VCaP (cell line): Measurements from ENCODE around the gene HNF1B.

ENCODE experiments used
- H3K27ac ChIP-seq: fragments of 450-650 bp; 2 replicates; pipeline ENCODE4 v1.5.1; 2017
- CTCF ChIP-seq: fragments of 450-650 bp; conservative IDR thresholded peaks from 2 replicates; pipeline ENCODE4 v1.5.1; 2017; ENCODE audit warnings: mild to moderate bottlenecking, moderate library complexity

Gene HNF1B

DNA sequence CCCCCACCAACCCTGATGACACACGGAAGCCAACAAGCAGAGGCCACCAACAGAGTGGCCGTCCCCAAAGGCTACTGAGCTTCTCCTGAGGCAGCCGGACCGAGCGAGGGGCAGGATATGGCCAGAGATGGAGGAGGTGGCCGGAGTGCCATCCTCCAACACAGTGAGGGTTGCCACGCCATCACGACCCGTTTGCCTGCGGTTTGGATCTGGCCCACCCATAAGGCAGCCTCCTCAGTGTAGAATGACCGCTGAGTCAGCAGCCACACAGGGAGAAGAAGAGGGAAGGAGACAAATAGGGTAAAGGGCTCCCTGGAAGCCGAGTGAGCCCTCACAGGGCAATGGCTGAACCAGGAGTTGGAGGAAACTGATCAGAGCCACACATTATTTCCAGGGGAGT, 13.8 kb downstream of the HNF1B start:
- H3K27ac ChIP-seq: no peak overlapping the region
- TF ChIP-seq CTCF: no peak

- no peak overlapping the region for H3K27ac ChIP-seq
- no peak for TF ChIP-seq CTCF
Observed at GRCh38 chr17:37729905-37730304, 15.0 kb downstream of the HNF1B start.

DNA sequence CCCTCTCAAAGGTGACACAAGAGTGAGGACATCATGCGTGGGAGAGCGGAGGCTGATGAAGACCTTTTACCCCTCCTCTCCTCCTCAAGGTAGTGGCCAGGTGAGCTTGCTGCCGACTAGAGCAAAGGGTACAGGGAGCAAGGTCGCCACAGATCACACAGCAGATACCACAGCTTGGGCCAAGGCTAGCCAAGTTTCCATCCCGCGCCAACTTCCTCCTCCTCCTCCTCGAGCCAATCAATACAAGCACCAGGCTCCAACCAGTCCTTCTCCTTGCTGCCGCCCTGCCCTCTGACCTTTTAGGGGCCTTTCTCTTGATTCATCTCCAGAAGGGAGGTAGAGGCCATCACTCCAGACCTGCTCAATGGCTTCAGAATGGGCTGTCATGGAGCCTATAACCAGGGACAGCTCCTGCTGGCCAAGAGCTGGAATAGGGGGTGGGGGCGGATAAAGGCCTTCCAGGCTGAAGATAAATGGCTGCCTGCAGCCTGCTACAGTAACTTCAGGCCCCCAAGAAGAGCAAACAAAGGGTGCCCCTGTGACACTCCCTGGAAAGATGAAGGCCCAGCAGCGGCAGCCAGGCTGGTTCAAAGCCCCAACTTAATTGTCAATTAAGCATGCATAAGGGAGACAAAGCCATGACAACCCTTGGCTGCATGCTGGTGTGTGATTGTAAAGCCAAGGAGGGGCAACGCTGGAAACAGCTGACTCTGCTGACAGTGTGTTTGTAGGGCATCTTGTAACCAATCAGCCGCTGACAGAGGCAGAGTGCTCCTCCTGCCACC, 17.8 kb downstream of the HNF1B start:
- no peak overlapping the region for H3K27ac ChIP-seq
- TF ChIP-seq CTCF: no peak

GRCh38 chr17:37726248-37726647, 18.6 kb downstream of the HNF1B start:
- peak overlapping the region; percentile 46 for H3K27ac ChIP-seq
- no peak for TF ChIP-seq CTCF

DNA sequence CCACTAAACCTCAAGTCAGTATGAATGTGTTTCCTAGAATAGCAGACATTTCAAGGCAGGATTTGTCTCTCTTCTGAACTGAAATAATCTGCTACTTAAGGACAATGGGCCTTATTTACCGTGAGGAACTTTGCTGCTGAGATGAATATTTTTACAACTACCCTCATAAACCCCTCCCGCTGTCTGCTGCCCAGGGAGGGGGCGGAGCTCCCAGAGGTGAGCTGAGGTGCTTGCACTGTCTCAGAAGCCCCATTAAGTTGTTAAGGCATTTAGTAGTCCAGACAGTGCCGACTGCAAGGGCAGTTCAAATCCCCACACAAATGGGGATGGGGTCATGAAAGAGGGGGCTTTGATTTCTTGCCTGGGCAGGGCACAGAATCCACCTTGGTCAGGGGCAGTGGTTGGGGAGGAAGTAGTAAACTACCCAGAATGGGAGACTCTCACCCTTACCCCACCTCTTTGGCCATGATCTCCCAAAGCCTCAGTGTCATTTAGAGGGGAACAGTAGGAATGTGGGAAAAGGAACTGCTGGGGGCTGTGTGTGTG, 19.2 kb downstream of the HNF1B start:
- no peak for TF ChIP-seq CTCF

DNA sequence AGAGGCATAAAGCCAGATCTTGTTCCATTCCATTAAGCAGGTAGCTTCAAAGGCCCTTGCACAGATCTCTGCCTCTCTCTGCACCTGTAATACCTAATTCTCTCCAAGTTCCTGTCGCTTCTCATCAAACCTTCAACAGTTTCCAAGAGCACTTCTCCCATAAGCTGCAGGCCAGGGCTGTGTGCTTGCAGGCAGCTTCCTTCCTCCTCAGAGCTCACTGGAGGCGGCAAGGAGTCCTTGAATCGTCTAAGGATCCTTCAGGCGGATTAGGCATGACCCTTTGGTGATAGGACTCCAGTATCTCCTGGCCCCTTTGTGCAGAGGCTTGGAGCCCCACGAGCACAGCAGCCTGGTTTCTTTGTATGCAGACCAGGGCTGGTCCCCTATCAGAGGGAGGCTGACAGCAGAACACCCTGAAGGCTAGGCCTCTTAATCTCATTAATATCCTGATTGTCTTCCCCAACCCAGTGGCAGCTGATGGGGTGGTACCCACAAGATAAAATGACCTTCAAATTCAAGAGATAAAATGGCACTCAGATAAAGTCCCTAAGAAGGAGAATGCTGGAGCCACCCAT, 19.8 kb downstream of the HNF1B start:
- TF ChIP-seq CTCF: no peak

More for the DNA sequence above, 19.2 kb downstream of the HNF1B start:
- H3K27ac ChIP-seq: peak overlapping the region; percentile 46

DNA sequence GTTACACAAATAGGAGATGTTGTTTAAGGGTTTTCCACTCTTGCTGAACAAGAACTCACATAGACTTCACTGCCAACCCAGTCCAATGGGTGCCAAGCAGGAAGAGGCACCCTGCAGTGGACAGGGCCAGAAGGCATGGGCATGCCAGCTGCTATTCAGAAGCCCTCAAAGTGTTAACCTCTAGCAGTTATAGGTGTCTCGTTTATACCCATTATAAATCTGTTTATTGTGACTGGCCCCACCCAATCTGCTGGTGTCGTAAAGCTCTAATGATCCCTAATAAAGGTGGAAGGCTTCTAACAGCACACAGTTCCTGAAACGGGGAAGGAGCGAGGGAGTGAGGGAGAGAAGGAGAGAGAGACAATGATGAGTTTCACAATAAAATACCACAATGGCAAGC, 23.9 kb downstream of the HNF1B start:
- H3K27ac ChIP-seq: peak overlapping the region; percentile 20
- no peak for TF ChIP-seq CTCF

More for the DNA sequence above, 19.8 kb downstream of the HNF1B start:
- peak overlapping the region; percentile 46 for H3K27ac ChIP-seq
